Ovary (tissue), 9 donors: Measurements from ENCODE around the gene CHST13. TPM values are rescaled to one million over a fixed set of nuclear protein-coding genes. Genes with fewer than 3 reads are reported as not detected.

Source experiments
- DNase-seq, 5 donors: peaks; one replicate each; pipeline ENCODE4 v3.0.0-alpha.2; 2019 to 2020
- H3K27ac ChIP-seq, 2 donors: fragments of 200-600 bp; one replicate each; pipeline versions ENCODE4 v1.5.1 to v1.8.0; 2019 to 2022
- H3K27me3 ChIP-seq: fragments of 200-600 bp; one replicate; pipeline ENCODE4 v1.8.0; 2022
- H3K36me3 ChIP-seq: fragments of 200-600 bp; sonication (generic); one replicate; pipeline ENCODE4 v1.5.1; 2019
- H3K4me1 ChIP-seq: one replicate; pipeline ENCODE4 v1.8.1; 2013; ENCODE audit warnings: mild to moderate bottlenecking, moderate library complexity; ENCODE audit not compliant: insufficient read depth
- H3K4me3 ChIP-seq: fragments of 200-600 bp; sonication (generic); one replicate; pipeline ENCODE4 v1.5.1; 2017
- H3K9me3 ChIP-seq, 2 donors: fragments of 200-600 bp in 1 of 2; sonication (generic) in 1 of 2; one replicate each; pipeline versions ENCODE4 v1.5.1 to v1.8.1; 2013 to 2019; ENCODE audit warnings: mild to moderate bottlenecking in 1 of 2, moderate library complexity in 1 of 2
- EP300 ChIP-seq: sonication (generic); formaldehyde crosslinking; IDR thresholded peaks from one replicate; pipeline ENCODE4 v1.6.1; 2017; ENCODE audit warnings: antibody characterized with exemption
- POLR2A ChIP-seq: fragments of 450-650 bp; IDR thresholded peaks from one replicate; pipeline ENCODE4 v1.6.1; 2017; ENCODE audit warnings: antibody characterized with exemption, mild to moderate bottlenecking, moderate library complexity
- WGBS, 3 donors: extraction: QIAGEN DNeasy Blood & Tissue Kit in 1 of 3; methylation state at CpG; one replicate each; pipeline versions ENCODE4 v1.1.5 to v1.1.7; 2013 to 2017; 5-methylcytosine and 5-hydroxymethylcytosine counted together
- intact Hi-C, 4 donors: fragments of 100-400 bp; cut with DNase I; formaldehyde crosslinking; loops; one replicate each; pipeline versions ENCODE4 v1.11.0 to v1.15.1; 2022 to 2023
- polyA plus RNA-seq, 2 donors: library from polyadenylated mRNA; stranded (reverse); fragments of 200-250 nt in 1 of 2; fragments of 350-450 nt in 1 of 2; fragmentation: Illumina TruSeq in 1 of 2; extraction: RNeasy Lipid Tissue Mini Kit (QIAGEN cat#74804) in 1 of 2; gene quantifications; one replicate each; pipeline ENCODE4 v1.2.3, GENCODE V29; 2013 to 2014
- total RNA-seq, 7 donors: library from RNA; depleted of rRNA in 2 of 7; stranded (reverse); fragments of >200 nt in 2 of 7; fragmentation: NEBNext Ultra II Directional in 3 of 7; extraction: Animal tissue kit (Norgen Biotek cat#: 25700) in 3 of 7; gene quantifications; one replicate each; pipeline versions ENCODE4 v1.1.0 to v1.2.4, GENCODE V29; 2016 to 2023
- TF ChIP-seq, protein P1 (sequence below), 3 donors: fragments of 450-650 bp in 2 of 3; fragments of 200-600 bp in 1 of 3; IDR thresholded peaks; one replicate each; pipeline versions ENCODE4 v1.5.1 to v1.8.0; 2016 to 2022; ENCODE audit warnings: antibody characterized with exemption in 3 of 3, mild to moderate bottlenecking in 1 of 3
- donor health status: DM: no; HTN: no; CAD: no; lungs with moderate emphysema.
- donor health status: DM: no; HTN: no; CAD: no.
- donor health status: Bipolar disorder and iron deficiency.
- donor health status: DM: yes; HTN: yes; CAD: no.
- donor health status: DM: no; HTN: no; CAD: no.
- donor health status: DM: yes; HTN: yes; CAD: no.

The CHST13 gene
- total and polyA plus RNA-seq, 9 donors, result 0.12 to 0.87 (median 0.31) TPM; not detected in 4

DNA sequence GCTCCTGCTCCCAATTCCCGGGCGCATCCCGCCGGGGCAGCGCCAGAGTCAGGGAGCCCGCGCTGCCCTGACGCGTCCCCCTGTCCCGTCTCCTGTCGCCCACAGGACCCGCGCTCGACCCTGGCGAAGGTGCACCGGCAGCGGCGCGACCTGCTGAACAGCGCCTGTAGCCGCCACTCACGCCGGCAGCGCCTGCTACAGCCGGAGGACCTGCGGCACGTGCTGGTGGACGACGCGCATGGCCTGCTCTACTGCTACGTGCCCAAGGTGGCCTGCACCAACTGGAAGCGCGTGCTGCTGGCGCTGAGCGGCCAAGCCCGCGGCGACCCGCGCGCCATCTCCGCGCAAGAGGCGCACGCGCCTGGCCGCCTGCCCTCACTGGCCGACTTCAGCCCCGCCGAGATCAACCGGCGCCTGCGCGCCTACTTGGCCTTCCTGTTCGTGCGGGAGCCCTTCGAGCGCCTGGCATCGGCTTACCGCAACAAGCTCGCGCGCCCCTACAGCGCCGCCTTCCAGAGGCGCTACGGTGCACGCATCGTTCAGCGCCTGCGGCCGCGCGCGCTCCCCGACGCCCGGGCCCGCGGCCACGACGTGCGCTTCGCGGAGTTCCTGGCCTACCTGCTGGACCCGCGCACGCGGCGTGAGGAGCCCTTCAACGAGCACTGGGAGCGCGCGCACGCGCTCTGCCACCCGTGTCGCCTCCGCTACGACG, 17.8 kb downstream of the CHST13 start:
- peak in 4 of 5 donors; percentile 1 to 30 (median 4) for DNase-seq
- H3K27me3 ChIP-seq, result no peaks in the 10 kb centered on the region

DNA sequence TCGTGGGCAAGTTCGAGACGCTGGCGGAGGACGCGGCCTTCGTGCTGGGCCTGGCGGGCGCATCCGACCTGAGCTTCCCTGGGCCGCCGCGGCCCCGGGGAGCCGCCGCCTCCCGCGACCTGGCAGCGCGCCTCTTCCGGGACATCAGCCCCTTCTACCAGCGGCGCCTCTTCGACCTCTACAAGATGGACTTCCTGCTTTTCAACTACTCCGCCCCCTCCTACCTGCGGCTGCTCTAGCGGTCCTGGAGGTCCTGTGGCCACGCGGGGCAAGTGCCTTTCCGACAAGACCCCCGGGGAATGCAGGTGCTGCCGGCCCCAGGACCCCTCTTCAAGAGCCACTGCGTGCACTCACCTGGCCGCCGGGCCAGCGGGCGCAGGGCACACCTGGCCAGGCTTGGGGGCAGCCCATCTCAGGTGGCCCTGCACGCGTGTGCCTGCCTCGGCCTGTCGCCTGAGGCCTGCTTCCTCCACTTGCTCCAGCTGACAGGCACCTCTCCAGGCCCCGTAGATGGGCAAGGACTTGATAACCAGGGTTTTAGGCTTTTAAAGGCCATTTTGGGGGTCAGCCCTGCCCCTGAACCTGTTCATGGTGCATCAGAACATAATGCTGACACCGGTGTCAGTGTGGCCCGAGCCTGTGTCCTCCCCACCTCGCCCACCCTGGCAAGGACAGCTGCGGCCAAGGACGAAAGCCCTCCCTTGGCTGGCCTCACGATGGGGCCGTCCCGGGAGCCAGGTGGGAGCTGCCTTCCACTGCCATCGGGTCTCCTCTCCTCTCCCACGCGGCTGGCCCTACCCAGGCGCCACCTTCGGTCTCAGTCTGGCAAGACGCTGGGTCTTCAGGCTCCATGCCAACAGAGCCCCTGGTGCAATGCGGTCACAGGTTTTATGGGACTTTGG, 18.6 kb downstream of the CHST13 start:
- DNase-seq, result peak in 3 of 5 donors; percentile 3 to 26 (median 4)
- intact Hi-C loops, result loop anchor here in 1 of 4 donors (1.0 kb wide), 1 partner anchor 38 kb away; no protein-coding TSS in a partner anchor
- no peaks in the 10 kb centered on the region for H3K27me3 ChIP-seq

More for the DNA sequence above, 17.8 kb downstream of the CHST13 start:
- no peak overlapping the region for H3K27ac ChIP-seq
- TF ChIP-seq, protein P1, sequence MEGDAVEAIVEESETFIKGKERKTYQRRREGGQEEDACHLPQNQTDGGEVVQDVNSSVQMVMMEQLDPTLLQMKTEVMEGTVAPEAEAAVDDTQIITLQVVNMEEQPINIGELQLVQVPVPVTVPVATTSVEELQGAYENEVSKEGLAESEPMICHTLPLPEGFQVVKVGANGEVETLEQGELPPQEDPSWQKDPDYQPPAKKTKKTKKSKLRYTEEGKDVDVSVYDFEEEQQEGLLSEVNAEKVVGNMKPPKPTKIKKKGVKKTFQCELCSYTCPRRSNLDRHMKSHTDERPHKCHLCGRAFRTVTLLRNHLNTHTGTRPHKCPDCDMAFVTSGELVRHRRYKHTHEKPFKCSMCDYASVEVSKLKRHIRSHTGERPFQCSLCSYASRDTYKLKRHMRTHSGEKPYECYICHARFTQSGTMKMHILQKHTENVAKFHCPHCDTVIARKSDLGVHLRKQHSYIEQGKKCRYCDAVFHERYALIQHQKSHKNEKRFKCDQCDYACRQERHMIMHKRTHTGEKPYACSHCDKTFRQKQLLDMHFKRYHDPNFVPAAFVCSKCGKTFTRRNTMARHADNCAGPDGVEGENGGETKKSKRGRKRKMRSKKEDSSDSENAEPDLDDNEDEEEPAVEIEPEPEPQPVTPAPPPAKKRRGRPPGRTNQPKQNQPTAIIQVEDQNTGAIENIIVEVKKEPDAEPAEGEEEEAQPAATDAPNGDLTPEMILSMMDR (IDR thresholded peaks at IDR 0.05), result no peak
- TF ChIP-seq POLR2A (no peak), EP300 (no peak)
- H3K9me3 ChIP-seq, result no peaks in the 10 kb centered on the region
- no peaks in the 10 kb centered on the region for H3K4me1 ChIP-seq
- WGBS, 3 donors, result 25 to 36% (median 33%) methylated on average over 70 to 101 of the region's 101 CpGs
- intact Hi-C loops, result no loop called here
- H3K36me3 ChIP-seq, result no peaks in the 10 kb centered on the region
- no peak overlapping the region for H3K4me3 ChIP-seq

DNA sequence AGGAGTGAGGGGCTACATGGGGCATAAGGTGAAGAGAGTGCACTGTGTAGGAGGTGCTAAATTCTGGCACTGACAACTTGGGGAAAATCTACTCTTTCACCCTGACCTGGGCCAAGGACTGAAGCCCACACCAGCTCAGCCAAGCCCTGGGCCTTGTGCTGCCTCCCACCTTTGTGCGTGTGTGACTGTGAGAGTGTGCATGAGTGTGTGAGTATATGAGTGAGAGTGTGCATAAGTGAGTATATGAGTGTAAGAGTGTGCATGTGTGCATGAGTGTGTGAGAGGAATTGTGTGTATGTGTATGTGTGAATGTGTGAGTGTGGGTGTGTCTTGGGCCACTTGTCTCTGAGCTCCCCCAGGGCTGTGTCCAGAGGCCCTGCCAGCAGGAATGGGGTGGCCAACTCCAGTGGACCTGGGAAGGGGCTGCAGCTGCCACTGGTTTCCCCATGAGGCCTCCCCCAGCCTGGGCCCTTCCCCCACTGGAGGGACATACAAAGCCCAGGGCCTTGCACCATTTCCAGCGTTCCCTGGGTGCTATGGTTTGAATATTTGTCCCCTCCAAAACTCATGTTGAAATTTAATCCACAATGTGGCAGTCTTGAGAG, 19.6 kb downstream of the CHST13 start:
- WGBS, 3 donors, result 78 to 89% (median 85%) methylated on average over 2 of the region's 2 CpGs

More for the DNA sequence above, 18.6 kb downstream of the CHST13 start:
- TF ChIP-seq POLR2A (no peak), EP300 (no peak)
- TF ChIP-seq, protein P1 (IDR thresholded peaks at IDR 0.05), result no peak
- H3K36me3 ChIP-seq, result no peaks in the 10 kb centered on the region
- no peak overlapping the region for H3K27ac ChIP-seq
- H3K4me3 ChIP-seq, result no peak overlapping the region
- no peaks in the 10 kb centered on the region for H3K4me1 ChIP-seq
- 63 to 79% (median 73%) methylated on average over 57 of the region's 57 CpGs for WGBS, 3 donors
- no peaks in the 10 kb centered on the region for H3K9me3 ChIP-seq

DNA sequence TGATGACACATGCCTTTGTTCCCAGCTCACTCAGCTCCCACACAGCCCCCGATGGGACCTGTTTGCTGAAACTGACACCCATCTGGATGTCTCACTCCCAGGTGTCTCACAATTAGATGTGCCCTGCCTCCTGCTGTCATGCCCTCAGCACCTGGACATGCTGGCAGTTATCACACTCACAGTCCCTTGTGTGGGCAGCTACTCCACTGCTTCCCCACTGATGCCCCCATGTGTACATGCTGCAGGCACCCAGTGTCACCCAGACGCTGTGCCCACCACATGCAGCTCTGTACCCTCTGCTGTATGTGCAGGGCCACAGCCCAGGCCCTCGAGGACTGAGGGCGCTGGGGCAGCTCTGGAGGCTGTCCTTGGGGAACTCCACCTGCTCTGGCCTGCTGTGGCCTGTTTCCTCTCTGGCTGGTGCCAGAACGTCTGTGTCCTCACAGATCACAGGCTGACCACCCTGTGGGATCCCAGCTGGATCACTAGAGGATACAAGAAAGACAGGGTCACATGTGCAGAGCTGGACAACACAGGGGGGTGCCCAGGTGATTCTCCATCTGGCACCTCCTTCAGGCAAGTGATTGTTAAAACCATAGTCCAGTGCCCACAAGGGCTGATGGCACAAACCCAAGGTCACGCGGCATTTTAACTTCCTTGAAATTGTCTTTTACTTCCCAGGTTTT, 20.8 kb downstream of the CHST13 start:
- no peak for TF ChIP-seq EP300
- no peak overlapping the region for H3K4me3 ChIP-seq
- H3K36me3 ChIP-seq, result no peaks in the 10 kb centered on the region
- 76 to 84% (median 77%) methylated on average over 7 of the region's 7 CpGs for WGBS, 3 donors
- H3K9me3 ChIP-seq, result no peaks in the 10 kb centered on the region
- DNase-seq, result peak in 2 of 5 donors; percentile 3 to 5
- intact Hi-C loops, result no loop called here
- H3K4me1 ChIP-seq, result no peaks in the 10 kb centered on the region
- no peaks in the 10 kb centered on the region for H3K27me3 ChIP-seq
- no peak overlapping the region for H3K27ac ChIP-seq

More for the DNA sequence above, 19.6 kb downstream of the CHST13 start:
- no peak overlapping the region for H3K4me3 ChIP-seq
- H3K27ac ChIP-seq, result no peak overlapping the region
- no peaks in the 10 kb centered on the region for H3K4me1 ChIP-seq
- intact Hi-C loops, result loop anchor here in 1 of 4 donors (1.0 kb wide), 1 partner anchor 37 kb away; no protein-coding TSS in a partner anchor
- H3K9me3 ChIP-seq, result no peaks in the 10 kb centered on the region
- peak in 2 of 5 donors; percentile 2 to 3 for DNase-seq
- no peak for TF ChIP-seq EP300
- H3K27me3 ChIP-seq, result no peaks in the 10 kb centered on the region
- no peaks in the 10 kb centered on the region for H3K36me3 ChIP-seq

DNA sequence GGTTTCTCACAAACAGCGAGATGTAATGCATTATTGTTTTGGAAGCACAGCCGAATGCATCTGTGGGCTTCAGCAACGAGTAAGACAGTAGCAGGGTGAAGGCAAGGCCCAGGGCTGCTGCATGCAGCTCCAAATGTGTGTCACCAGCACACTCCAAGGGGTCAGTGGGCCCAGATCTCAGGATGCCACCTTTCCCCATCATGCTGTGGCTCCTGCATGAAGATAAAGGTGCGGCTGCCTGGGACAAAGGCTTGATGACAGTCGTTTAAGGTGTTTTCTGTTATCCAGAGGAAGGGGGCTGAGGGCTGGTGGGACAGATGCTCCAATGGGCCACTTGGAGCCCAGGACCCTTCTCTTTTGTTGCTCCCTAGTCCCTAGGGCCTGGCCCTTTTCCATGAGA, 21.6 kb downstream of the CHST13 start:
- H3K36me3 ChIP-seq, result no peaks in the 10 kb centered on the region
- H3K4me1 ChIP-seq, result no peaks in the 10 kb centered on the region
- peak in 1 of 5 donors; percentile 1 for DNase-seq
- WGBS, 3 donors, result 58 to 72% (median 69%) methylated on average over 5 of the region's 5 CpGs
- no peak overlapping the region for H3K4me3 ChIP-seq
- intact Hi-C loops, result no loop called here
- no peak overlapping the region for H3K27ac ChIP-seq
- no peaks in the 10 kb centered on the region for H3K27me3 ChIP-seq
- TF ChIP-seq, protein P1 (IDR thresholded peaks at IDR 0.05), result no peak
- TF ChIP-seq EP300 (no peak), POLR2A (no peak)
- H3K9me3 ChIP-seq, result no peaks in the 10 kb centered on the region
